H1 (cell line): ENCODE results near the gene MAGI2. TPM values are rescaled to one million over a fixed set of nuclear protein-coding genes. Genes with fewer than 3 reads are reported as not detected.

Experiments used
- CBX5 ChIP-seq: fragments of 300-800, 300-1000 bp; sonication (generic); IDR thresholded peaks from 2 replicates; pipeline ENCODE4 v1.7.1; 2016; ENCODE audit warnings: antibody characterized with exemption, low read length, low read depth
- E2F6 ChIP-seq: IDR thresholded peaks from 2 replicates; pipeline ENCODE4 v1.6.1; 2012; ENCODE audit warnings: inconsistent platforms
- GABPA ChIP-seq: IDR thresholded peaks from 2 replicates; pipeline ENCODE4 v1.6.1; 2011; ENCODE audit warnings: mild to moderate bottlenecking, low read length, moderate library complexity, borderline replicate concordance; ENCODE audit not compliant: insufficient read depth
- SRF ChIP-seq: IDR thresholded peaks from 2 replicates; pipeline ENCODE4 v1.6.1; 2011; ENCODE audit warnings: mild to moderate bottlenecking, low read depth, low read length, moderate library complexity
- TBP ChIP-seq: IDR thresholded peaks from 2 replicates; pipeline ENCODE4 v1.6.1; 2011; ENCODE audit warnings: low read depth, low read length, improper control_type of control experiment
- USF2 ChIP-seq: IDR thresholded peaks from 2 replicates; pipeline ENCODE4 v1.6.1; 2011; ENCODE audit warnings: low read length, improper control_type of control experiment
- polyA plus RNA-seq, 7 experiments: library from polyadenylated mRNA; depleted of rRNA in 3 of 7; stranded (reverse) in 5 of 7; unstranded in 2 of 7; fragments of >200 nt in 5 of 7; fragments of 200-250 nt in 2 of 7; gene quantifications; 1 replicate in 5 of 7; 2 replicates in 1 of 7; 4 replicates in 1 of 7; pipeline versions ENCODE4 v1.2.1 to v1.2.3, GENCODE V29; 2011 to 2013; ENCODE audit warnings: missing spikeins in 2 of 7, mixed read lengths in 2 of 7
- total RNA-seq: library from RNA; stranded (reverse); fragmentation: NEBNext Ultra II Directional; extraction: Animal tissue kit (Norgen Biotek cat#: 25700); gene quantifications from 2 replicates; pipeline ENCODE4 v1.2.1, GENCODE V29; 2021

MAGI2 gene
- total and polyA plus RNA-seq, 2 of the 8 experiments (the other 6 are each of a cell fraction or from before 2014, with no cell fraction given): 6.0 to 27.3 TPM

- no peak for TF ChIP-seq USF2
- TF ChIP-seq GABPA: no peak
- no peak for TF ChIP-seq TBP
- no peak for TF ChIP-seq CBX5
- TF ChIP-seq E2F6: no peak
- TF ChIP-seq SRF: no peak
Observed at GRCh38 chr7:78189762-78190161, 1263.7 kb downstream of the MAGI2 start (continued).
